Stomach smooth muscle (tissue), 2 donors: ENCODE measurements around the gene INPP5J.
A peak's percentile ranks its signal among the peaks of the same experiment; 100 is the strongest.

ENCODE experiments used
- H3K27ac ChIP-seq: one replicate; pipeline ENCODE4 v1.7.0; 2013; ENCODE audit warnings: mild to moderate bottlenecking, low read length, inconsistent platforms
- H3K27me3 ChIP-seq, 2 donors: one replicate each; pipeline ENCODE4 v1.7.0; 2013; ENCODE audit warnings: low read length in 2 of 2; ENCODE audit not compliant: insufficient read depth in 2 of 2, control insufficient read depth in 1 of 2
- H3K36me3 ChIP-seq, 2 donors: one replicate each; pipeline ENCODE4 v1.7.0; 2013; ENCODE audit warnings: low read length in 2 of 2; ENCODE audit not compliant: control insufficient read depth in 2 of 2, insufficient read depth in 2 of 2
- H3K4me1 ChIP-seq: one replicate; pipeline ENCODE4 v1.7.0; 2013; ENCODE audit warnings: low read length; ENCODE audit not compliant: control insufficient read depth, insufficient read depth
- H3K4me3 ChIP-seq, 2 donors: one replicate each; pipeline ENCODE4 v1.7.0; 2013; ENCODE audit warnings: low read length in 2 of 2
- H3K9ac ChIP-seq, 2 donors: one replicate each; pipeline ENCODE4 v1.7.0; 2013; ENCODE audit warnings: low read length in 2 of 2, mild to moderate bottlenecking in 1 of 2
- H3K9me3 ChIP-seq, 2 donors: one replicate each; pipeline ENCODE4 v1.7.0; 2013; ENCODE audit warnings: low read length in 2 of 2; ENCODE audit not compliant: control insufficient read depth in 2 of 2
- donor health status: healthy.
- donor health status: Pancreatic carcinoma.

INPP5J gene

GRCh38 chr22:31081963-31082605 lies 40.7 kb upstream of the INPP5J start:
- H3K27ac ChIP-seq = peak overlapping the region; percentile 98
- peaks cover 0 to 12% of the 10 kb centered on the region in 2 donors for H3K36me3 ChIP-seq
- no peaks in the 10 kb centered on the region for H3K27me3 ChIP-seq
- H3K9ac ChIP-seq = peak overlapping the region; percentile 96 to 98
- peaks cover 64% of the 10 kb centered on the region for H3K4me1 ChIP-seq
- peak overlapping the region; percentile 92 to 96 for H3K4me3 ChIP-seq
- H3K9me3 ChIP-seq = no peaks in the 10 kb centered on the region

- Histone ChIP-seq H3K4me3 (peak overlapping the region; percentile 92 to 96), H3K36me3 (peaks cover 0 to 14% of the 10 kb centered on the region in 2 donors), H3K9me3 (no peaks in the 10 kb centered on the region), H3K9ac (peak overlapping the region; percentile 96 to 98), H3K27me3 (no peaks in the 10 kb centered on the region), H3K4me1 (peaks cover 71% of the 10 kb centered on the region), H3K27ac (peak overlapping the region; percentile 98)
These were observed 40.0 kb upstream of the INPP5J start for GRCh38 chr22:31082606-31083376.

- Histone ChIP-seq H3K4me1 (peaks cover 77% of the 10 kb centered on the region), H3K9me3 (no peaks in the 10 kb centered on the region), H3K27ac (peak overlapping the region; percentile 98), H3K4me3 (peak overlapping the region; percentile 92 to 96), H3K27me3 (no peaks in the 10 kb centered on the region), H3K36me3 (peaks cover 4 to 19% of the 10 kb centered on the region in 2 donors), H3K9ac (peak overlapping the region; percentile 76 to 96)
These were observed 39.4 kb upstream of the INPP5J start for GRCh38 chr22:31083377-31083768.

GRCh38 chr22:31083923-31084810 lies 38.6 kb upstream of the INPP5J start:
- H3K36me3 ChIP-seq = peaks cover 10 to 25% of the 10 kb centered on the region in 2 donors
- no peaks in the 10 kb centered on the region for H3K27me3 ChIP-seq
- H3K4me1 ChIP-seq = peaks cover 85% of the 10 kb centered on the region
- peak overlapping the region; percentile 79 to 96 for H3K9ac ChIP-seq
- H3K27ac ChIP-seq = peak overlapping the region; percentile 98
- H3K9me3 ChIP-seq = no peaks in the 10 kb centered on the region
- H3K4me3 ChIP-seq = peak overlapping the region; percentile 92 to 96

- peak overlapping the region; percentile 92 to 96 for H3K4me3 ChIP-seq
- peaks cover 91% of the 10 kb centered on the region for H3K4me1 ChIP-seq
- H3K27me3 ChIP-seq = no peaks in the 10 kb centered on the region
- peaks cover 10 to 29% of the 10 kb centered on the region in 2 donors for H3K36me3 ChIP-seq
- H3K9me3 ChIP-seq = no peaks in the 10 kb centered on the region
- H3K9ac ChIP-seq = peak overlapping the region; percentile 87 to 96
- peak overlapping the region; percentile 98 for H3K27ac ChIP-seq
These were observed 37.8 kb upstream of the INPP5J start for GRCh38 chr22:31084811-31085492.

- Histone ChIP-seq H3K4me1 (peaks cover 90% of the 10 kb centered on the region), H3K36me3 (peaks cover 10 to 29% of the 10 kb centered on the region in 2 donors), H3K27ac (peak overlapping the region; percentile 98), H3K9ac (peak overlapping the region; percentile 87 to 96), H3K9me3 (no peaks in the 10 kb centered on the region), H3K27me3 (no peaks in the 10 kb centered on the region), H3K4me3 (peak overlapping the region; percentile 9 to 96)
These were observed 37.3 kb upstream of the INPP5J start for GRCh38 chr22:31085493-31085824.

GRCh38 chr22:31085928-31086327 lies 36.8 kb upstream of the INPP5J start:
- Histone ChIP-seq H3K27ac (peak overlapping the region; percentile 98), H3K27me3 (no peaks in the 10 kb centered on the region), H3K9me3 (no peaks in the 10 kb centered on the region), H3K4me1 (peaks cover 92% of the 10 kb centered on the region), H3K9ac (peak overlapping the region; percentile 87 to 96), H3K4me3 (peak overlapping the region; percentile 9 to 96), H3K36me3 (peaks cover 12 to 30% of the 10 kb centered on the region in 2 donors)

- H3K9ac ChIP-seq = peak overlapping the region; percentile 90 to 96
These were observed 35.9 kb upstream of the INPP5J start for GRCh38 chr22:31086703-31087330.

GRCh38 chr22:31087744-31088215 lies 35.0 kb upstream of the INPP5J start:
- peaks cover 90% of the 10 kb centered on the region for H3K4me1 ChIP-seq
- peak overlapping the region; percentile 90 to 96 for H3K9ac ChIP-seq
- peak overlapping the region; percentile 98 for H3K27ac ChIP-seq
- H3K9me3 ChIP-seq = no peaks in the 10 kb centered on the region
- H3K4me3 ChIP-seq = peak overlapping the region; percentile 39 to 74
- H3K36me3 ChIP-seq = peaks cover 27 to 47% of the 10 kb centered on the region in 2 donors
- no peaks in the 10 kb centered on the region for H3K27me3 ChIP-seq

More at GRCh38 chr22:31086703-31087330, 35.9 kb upstream of the INPP5J start:
- peak overlapping the region in 1 of 2 donors; percentile 44 for H3K4me3 ChIP-seq
- peaks cover 90% of the 10 kb centered on the region for H3K4me1 ChIP-seq
- H3K27ac ChIP-seq = peak overlapping the region; percentile 98
- no peaks in the 10 kb centered on the region for H3K27me3 ChIP-seq
- H3K9me3 ChIP-seq = no peaks in the 10 kb centered on the region
- H3K36me3 ChIP-seq = peaks cover 18 to 37% of the 10 kb centered on the region in 2 donors
